Thyroid gland (tissue), 4 donors: Measurements from ENCODE around the gene AMN.

Experiments used
- CTCF ChIP-seq, 6 experiments: fragments of 200-600 bp in 3 of 6; fragments of 450-650 bp in 3 of 6; sonication (generic) in 3 of 6; IDR thresholded peaks; one replicate each; pipeline ENCODE4 v1.5.1; 2016 to 2019; ENCODE audit warnings: antibody characterized with exemption in 6 of 6, mild to moderate bottlenecking in 2 of 6, inconsistent platforms in 1 of 6, moderate library complexity in 1 of 6
- POLR2A ChIP-seq, 2 donors: fragments of 450-650 bp; IDR thresholded peaks; one replicate each; pipeline ENCODE4 v1.6.1; 2017; ENCODE audit warnings: antibody characterized with exemption in 2 of 2, mild to moderate bottlenecking in 2 of 2, moderate library complexity in 1 of 2

GRCh38 chr14:102885737-102886447, 36.6 kb upstream of the AMN start:
- TF ChIP-seq POLR2A (IDR thresholded peaks at IDR 0.05) (no peak), CTCF (IDR thresholded peaks at IDR 0.05) (no peak)
